ENCODE data around the gene TSPAN15. TPM values are rescaled to one million over a fixed set of nuclear protein-coding genes. Genes with fewer than 3 reads are reported as not detected.

Gene TSPAN15
- total RNA-seq, 1 donor from 2014 or later, result 21.0 TPM

DNA sequence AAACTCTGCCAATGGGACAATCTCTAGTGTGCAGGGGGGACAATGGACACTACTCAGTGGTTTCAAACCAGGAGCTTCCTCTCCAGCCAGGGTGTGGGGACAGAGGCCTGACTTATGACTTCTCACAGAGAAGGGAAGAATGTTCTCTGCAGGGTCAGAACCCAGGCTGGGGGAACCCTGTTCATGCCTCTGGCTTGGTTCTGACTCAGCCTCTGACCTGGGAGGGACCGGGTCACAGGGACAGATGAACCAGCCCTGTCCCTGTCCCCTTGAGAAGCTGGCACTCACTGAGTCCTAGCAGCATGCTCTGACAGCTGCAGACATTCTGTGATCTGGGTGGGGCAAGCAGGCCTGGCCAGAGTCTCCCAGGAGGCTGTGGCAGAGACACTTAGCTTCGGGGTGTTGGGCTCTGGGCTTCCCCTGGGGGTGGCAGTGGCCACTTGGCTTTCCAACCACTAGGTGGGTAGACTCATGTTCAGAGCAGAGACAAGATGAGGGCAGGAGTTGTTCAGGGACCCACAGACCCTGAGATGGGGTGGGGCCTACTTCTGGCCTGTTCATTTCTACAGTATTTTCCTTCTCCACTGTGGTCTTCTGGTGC is 13.6 kb downstream of the TSPAN15 start:
- DNase-seq (ENCODE audit: low read depth, low spot score), result no peak

DNA sequence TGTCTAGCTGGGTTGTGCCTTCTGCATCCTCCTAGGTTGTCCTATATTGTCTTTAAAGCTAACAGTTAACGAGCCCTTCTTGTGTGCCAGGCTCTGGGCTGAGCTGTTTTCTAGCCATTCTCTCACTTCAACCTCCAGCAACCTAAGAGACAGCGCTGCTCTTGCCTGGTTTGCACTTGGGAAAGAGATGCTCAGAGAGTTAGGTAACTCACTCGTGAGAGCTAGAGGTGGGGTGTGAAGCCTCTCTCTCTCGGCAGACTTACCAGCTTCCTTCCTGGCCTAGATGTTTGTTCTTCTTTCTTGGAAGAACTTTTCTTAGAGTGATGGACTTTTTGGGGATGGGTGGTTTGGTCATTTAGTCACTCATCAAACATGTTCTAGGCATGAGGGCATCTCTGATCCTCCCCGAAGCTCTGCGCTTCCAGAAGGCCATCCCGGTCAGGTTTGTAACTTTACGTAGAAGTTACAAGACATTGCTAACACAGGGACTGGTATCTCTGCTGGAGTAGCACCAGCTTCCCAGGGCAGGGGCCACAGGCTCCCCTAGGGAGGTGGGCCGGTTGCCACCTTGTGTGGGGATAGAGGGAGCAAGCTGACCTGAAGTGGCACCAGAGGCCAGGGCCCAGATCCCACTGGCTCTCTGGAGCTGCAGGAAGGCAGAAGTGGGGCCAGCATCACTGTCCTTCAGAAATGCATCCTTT is 14.3 kb downstream of the TSPAN15 start:
- no peak for DNase-seq (ENCODE audit: low read depth, low spot score)

DNA sequence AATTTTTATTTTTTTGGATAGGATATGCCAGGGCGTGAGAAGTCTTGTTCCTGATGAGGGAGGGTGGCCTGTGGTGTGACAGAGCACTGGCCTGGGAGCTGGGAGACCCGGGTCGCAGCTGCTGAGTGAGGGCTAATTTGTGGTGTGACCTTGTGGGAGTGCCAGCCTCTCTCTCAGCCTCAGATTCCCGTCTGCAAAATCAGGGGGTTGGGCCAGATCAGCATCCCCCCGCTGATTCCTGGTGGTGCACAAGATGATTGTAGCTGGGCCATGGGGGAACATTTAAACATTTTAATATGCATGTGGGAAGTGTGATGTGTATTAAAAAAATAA is 14.9 kb downstream of the TSPAN15 start:
- DNase-seq (ENCODE audit: low read depth, low spot score), result no peak

DNA sequence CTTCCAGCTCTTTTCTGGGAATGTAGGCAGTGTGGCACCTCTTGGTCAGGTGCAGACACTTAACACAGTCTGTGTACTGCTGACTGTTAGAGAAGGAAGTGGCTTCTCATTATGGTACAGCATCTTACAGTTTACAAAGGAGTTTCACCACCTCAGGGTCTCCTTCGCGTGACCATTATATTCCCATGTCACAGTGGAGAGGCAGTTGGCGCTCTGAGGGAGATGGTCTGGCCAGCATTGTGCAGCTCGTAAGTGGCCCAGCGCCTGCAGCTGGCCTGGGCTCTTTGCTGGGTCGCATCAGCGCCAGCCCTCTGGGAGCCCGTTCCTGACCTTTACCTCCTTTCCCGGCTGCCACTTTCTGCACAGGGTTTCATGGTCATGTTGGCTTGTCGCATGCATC is 15.4 kb downstream of the TSPAN15 start:
- DNase-seq (ENCODE audit: low read depth, low spot score), result no peak

DNA sequence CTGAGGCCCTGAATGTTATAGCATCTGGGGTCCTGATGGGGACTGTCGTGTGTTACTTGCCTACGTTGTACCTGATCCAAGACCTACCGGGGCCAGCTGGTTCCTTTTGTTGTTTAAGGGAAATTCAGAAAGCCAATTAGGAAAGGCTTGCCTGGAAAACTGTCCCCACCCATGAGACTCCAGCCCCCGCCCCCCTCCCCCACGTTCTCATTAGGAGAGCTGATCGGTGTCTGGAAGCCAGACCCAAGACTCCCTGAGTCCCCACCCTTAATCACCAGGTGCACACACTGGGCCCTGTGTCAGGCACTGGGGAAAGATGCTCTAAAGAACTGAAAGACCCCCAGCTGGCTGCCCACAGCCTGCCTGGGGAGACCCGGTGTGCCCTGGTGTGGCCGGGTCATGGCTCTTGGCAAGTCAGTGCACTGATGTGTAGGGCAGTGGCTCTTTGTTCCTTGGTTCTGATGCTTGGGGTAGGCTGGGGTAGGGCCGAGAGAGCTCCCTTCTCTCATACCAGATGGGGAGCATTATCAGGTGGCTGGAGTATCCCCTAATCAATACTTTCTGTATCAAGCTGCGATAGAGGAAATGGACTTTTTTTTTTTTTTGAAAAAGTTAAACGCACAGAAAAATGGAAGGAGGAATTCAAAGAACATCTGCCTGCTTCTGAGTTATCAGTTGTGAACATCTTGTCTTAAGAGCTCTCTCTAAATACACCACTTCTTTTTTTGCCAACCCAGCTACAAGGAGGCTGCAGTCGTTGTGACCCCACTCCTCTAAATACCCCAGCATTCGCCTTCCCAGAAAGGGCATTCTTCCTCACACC is 16.9 kb downstream of the TSPAN15 start:
- DNase-seq (ENCODE audit: low read depth, low spot score), result no peak

DNA sequence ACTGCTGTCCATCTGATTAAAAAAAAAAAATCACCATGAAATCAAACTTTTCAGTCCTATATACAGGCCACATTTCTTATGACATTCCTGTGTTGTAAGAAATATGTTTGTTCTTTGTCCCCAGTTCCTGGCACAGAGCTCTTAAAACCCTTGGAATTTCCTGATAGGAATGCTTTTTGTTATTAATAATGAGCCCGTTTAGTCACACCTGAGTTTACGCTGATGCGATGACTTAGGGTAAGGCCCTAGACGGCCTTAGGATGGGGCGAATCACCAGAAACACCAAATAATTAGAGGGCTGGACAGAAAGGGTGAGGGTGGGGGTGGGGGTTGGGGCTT is 17.5 kb downstream of the TSPAN15 start:
- DNase-seq (ENCODE audit: low read depth, low spot score), result no peak

DNA sequence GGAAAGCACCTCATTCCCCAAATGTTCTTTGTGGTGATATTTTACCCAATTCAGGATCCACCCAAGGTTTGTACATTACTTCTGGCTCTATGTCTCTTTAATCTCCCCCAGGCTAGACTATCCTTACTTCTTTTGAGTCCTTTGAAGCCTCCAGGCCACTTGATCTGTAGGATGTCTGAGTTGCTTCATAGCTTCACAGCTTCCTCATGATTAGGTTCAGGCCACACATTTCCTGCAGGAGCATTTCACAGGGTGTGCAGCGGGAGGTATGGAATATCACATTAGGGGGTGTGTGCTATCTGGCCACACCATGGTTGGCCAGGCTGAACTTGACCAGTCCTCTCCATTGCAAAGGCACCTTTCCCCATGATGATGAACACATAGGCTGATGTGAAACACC is 18.7 kb downstream of the TSPAN15 start:
- no peak for DNase-seq (ENCODE audit: low read depth, low spot score)

DNA sequence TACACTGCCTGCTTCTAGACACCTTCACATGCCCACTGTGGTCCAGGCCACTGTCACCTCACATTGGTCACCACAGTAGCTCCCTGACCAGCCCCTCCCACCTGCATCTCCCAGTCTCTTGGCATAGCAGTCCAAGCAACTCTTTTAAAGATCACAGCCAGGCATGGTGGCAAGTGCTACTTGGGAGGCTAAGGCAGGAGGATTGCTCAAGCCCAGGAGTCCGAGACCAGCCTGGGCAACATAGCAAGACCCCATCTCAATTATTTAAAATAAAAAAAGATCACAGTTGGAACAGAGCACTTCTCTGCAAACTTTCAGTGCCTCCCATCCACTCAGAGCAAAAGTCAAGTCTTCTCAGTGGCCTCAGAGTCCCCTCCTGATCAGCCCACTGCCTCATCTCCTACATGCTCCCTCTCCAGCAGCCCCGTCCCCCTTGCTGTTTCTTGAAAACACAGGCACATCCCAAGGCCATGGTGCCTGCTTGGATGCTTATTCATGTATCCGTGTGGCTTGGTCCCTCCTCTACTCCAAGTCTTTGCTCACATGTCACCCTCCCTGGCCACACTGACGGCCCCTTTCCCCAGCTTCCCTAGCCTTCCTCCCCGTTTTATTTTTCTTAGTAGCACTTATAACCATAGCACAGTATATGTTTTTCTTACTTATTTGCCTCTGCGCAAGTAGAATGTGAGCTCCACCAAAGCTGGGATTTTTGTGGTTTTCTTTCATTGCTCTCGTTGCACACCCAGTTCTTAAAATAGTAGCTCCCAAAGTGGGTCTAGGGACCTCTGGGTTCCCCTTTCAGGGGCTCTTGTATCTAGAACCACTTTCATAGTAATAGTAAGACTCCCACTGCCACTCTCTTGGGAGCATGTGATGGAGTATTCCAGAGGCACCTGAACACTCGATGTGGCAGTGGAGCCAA is 19.5 kb downstream of the TSPAN15 start:
- DNase-seq (ENCODE audit: low read depth, low spot score), result no peak

DNA sequence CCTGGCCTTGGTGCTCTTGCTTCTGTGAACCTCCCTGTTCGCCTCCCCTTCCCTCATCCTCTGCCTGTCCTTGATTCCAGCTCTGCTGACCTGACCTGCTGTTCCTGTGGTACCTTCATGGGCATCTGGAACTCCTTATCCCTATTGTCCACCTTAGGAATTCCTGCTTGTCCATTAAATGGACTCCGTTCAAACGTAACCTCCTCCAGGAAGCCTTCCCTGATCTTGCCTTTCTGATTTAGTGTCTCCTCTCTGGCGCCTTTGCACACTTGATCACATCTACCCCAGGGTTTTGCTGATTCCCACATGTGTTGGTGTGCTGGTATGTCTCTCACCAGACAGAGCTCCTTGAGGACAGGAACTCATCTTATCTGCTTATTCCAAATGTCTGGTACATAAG is 20.9 kb downstream of the TSPAN15 start:
- DNase-seq (ENCODE audit: low read depth, low spot score), result no peak

DNA sequence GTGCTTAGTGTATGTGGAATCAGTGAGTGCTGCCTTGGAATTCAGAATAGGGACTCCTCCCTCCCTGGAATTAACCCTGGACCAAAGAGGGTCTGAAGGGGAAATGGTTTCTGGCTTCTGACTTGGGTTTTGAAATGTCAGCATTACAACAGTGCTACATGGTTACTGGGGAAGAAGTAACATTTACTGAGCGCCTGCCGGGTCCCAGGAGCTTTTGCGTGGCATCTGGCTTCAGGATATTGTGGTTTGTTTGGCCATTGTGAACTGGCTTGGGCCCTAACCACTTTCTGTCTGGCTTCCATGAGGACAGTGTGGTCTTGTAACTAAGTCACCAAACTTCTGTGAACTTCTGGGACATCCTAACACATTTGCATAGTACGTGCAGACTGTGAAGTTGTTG is 21.3 kb downstream of the TSPAN15 start:
- no peak for DNase-seq (ENCODE audit: low read depth, low spot score)

DNA sequence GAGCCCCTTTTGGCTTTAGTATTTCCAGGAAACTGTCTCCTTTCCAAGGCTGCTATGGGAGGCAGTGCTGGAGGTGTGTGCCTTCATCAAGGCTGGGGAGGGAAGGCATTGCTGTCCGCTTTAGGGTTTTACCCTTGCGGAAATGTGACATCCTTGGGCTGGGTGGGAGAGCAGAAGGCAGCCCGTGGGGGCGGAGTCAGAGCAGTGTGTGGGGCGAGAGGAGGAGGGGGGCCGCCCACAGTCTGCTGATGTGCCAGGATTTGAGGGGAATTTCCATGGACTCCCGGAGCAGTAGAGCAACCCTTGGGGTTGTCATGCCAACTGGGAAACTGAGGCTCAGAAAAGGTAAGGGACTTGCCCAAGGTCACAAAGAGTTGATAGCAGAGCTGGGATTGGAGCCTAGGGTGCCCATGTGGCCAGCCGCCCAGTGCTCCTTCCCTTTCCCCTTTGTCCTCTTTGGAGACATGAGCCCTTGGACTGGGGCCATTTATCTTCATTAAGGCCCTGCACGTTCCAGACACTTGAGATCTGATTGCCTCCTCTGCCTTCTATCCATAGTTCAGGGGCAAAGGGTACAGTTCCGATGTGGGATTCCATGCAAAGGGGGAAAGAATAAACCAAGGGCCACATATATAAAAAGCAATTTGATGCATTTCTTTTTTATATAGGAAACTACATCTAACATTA is 22.2 kb downstream of the TSPAN15 start:
- no peak for DNase-seq (ENCODE audit: low read depth, low spot score)

DNA sequence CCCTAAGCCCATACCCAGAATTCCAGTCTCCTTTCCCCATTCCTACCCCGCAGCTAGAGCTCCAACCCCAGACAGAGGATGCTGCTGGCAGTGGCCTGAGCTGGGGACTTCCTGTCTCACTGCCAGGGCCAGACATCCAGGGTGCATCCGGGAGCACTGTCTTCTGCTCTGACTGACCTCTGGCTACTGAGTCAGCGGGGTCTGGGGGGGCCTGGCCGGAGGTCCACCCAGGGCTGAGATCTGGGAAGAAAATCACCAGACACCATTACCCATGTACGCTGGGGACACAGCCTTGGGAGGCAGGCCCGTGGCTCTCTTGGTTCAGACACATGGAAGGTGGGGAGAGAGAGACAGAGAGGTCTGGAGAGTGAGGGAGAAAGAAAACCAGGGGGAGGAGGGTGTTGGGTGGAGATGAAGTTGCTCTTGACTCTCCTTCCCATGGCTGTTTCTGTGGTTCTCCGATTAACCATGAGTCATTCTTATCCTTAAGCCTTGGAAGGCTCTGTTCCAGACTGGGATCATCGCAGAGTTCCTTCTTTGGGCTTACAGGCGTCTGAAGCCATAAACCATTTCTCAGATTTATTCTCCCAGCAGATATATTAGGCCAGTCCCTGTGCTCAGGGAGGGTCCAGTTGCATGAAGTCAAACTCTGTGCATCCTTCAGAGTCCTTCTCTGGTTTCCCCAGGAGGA is 23.6 kb downstream of the TSPAN15 start:
- no peak for DNase-seq (ENCODE audit: low read depth, low spot score)

DNA sequence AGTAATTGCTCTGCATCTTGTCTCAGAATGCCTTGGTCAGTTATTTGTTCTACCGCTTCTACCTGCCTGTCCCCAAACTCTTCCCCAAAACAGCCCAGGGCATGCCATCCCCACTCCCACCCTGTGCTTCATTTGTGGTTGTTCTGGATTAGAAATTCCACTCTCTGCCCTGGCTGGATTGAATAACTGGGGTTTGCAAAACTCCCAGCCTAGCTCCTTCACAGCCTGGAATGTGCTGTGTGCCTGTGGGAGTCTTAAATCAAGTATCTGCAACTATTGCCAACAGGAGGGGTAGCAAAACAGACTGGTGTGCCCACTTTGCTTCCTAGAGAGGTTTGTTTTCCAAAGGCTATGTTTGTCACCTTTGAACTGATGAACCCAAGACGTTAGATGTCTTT is 24.2 kb downstream of the TSPAN15 start:
- no peak for DNase-seq (ENCODE audit: low read depth, low spot score)

DNA sequence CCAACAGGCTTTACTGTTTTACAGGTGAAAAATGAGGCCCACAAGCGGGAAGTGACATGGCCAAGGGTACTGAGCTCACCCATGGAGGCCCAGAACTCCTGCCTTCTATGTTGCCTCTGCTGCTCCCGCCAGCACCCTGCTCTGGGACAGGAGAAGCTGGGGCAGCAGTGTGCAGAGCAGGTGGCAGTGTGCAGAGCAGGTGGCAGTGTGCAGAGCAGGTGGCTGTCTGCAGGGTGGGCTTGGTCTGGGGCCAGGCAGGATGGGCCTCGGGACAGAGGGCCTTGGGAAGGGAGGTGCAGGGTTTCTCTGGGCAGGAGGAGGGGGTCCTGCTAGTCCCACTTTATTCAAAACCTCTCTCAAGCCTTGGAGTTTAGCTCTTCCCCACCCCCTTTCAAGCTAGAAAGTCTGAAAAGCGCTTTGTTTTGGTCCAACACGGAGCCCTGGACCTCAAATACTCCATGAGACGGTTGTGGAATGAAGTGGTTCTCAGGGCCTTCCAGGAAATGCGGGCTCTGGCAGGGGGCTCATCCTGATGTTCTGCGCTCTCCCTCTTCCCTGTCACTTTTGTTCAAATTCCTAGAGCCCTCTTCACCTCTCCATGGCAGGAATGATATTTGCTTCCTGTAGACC is 26.8 kb downstream of the TSPAN15 start:
- no peak for DNase-seq (ENCODE audit: low read depth, low spot score)

DNA sequence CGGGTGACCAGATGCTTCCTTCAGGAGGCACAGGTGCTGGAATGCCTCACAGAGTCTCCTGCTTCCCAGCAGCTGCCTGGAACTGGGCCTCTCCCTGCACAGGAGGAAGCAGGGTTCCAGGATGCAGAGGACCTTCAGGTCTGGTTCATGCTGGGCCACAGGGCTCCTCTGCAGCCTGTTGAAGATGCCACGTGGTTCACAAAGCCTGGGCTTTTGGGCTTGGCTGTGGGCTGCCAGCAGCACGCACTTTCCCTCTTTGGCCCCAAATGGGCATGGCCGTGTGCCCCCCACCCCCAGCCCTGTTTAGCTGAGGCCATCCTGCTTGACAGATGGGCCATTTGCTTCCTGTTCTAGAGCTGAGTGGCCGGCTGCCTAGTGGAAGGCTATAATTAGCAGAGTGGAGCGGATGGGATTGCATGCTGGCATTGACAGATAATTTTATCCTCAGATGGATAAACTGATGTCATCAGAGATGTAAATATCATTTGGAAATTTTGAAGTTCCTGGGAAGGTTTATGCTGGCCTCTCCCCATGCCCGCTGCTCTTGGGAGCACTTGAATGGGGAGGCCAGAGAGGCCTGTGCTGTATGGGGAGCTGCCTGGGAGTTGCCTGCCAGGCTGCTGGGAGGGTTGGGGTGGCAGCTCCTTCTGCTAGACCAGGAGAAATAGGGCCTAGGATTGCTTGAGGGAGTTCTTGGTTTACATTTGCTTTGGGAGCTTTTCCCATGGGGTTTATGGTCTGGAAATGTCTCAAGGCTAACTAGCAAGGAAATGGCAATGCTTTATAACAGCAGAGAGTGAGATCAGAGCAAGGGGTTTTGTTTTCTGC is 28.2 kb downstream of the TSPAN15 start:
- DNase-seq (ENCODE audit: low read depth, low spot score), result no peak

DNA sequence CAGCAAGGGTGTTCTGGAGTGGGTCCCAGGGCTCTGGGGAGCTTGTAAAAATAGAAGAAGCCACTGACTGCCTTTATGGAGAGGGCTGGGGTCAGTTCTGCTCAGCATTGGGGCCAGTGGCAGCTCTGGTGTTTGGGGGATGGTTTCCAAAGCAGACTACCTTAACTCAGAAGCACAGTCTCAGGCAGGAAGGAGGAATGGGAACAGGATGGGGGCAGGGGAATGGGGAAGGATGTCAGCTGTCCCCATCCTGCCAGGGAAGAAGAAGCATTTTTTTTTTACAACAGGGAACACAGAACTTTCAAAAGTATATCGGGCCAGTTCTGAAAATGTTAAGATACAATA is 28.8 kb downstream of the TSPAN15 start:
- DNase-seq (ENCODE audit: low read depth, low spot score), result no peak

DNA sequence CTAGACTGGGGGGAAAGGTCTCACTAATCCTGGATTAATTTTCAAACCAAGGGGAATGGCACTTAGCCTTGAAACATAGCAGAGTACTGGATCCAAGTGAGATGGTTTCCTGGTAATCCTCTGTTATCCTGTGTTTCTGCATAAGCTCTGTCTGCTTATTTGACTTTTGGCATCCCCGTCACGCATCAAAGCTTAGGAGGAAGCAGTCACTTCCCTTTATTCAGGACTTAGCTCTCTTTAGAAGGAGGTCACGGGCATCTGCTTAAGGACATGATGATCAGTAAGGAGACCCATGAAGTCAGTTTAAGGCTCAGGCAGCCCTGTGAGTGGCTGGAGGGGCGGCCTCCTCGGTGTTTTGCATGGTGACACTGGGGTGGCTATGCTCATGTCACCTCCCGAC is 30.0 kb downstream of the TSPAN15 start:
- peak; percentile 57 for DNase-seq (ENCODE audit: low read depth, low spot score)

DNA sequence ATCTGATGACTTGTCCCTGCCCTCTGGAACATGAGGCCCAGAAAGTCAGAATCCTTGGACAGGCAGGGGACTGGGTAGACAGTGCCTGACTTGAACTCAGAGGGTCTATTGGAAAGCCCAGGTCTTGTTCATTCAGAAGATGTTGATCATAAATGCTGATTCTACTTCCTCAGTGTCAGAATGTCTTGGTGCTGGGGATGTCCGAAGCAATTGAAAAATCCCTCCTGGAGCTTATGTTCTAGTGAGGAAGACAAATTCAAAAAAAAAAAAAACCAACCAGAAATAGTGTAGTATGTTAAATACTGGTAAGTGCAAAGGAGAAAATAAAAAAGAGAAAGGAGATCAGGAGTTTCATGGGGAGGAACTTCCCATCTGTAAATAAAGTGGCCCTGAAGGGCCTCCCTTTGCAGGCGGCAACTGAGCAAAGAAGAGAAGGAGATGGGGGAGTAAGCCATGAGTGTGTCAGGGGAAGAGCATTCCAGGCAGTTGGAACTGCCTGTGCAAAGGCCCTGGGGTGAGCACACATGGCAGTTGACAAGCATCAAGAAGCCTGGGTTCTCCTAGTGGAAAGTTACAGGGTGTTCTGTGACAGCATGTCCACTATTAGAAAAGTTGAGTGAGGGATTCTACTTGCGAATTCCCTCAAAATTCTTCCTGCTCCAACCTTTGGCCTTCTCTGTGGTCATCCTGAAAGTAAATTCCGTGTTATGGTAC is 30.7 kb downstream of the TSPAN15 start:
- no peak for DNase-seq (ENCODE audit: low read depth, low spot score)

DNA sequence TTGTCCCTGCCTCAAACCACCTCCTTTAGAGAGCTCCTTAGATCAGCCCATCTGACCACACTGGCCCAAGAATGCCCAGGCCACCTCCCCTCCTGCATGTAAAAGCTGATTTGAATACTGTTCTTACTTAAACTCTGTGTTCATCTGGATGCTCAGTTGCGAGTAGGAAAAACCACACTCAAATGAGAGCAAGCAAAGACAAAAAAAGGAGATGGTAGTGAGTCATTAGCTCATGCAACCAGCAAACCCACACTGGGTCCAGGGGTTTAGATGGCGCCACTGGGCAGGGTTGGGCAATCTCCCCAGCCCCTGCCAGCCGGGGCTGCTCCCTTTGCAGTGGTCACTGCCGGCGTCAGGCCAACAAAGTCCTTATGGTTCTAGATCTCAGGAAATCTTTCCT is 32.7 kb downstream of the TSPAN15 start:
- DNase-seq (ENCODE audit: low read depth, low spot score), result no peak
